Ureter (tissue), 1 donor: ENCODE data around the gene MTCH2. TPM values are rescaled to one million over a fixed set of nuclear protein-coding genes. Genes with fewer than 3 reads are reported as not detected.

Experiments used
- total RNA-seq: library from RNA; stranded (reverse); gene quantifications from one replicate; pipeline ENCODE4 v1.2.4, GENCODE V29; 2023
- donor health status: DM: yes; HTN: yes; CAD: no.

The MTCH2 gene
- total RNA-seq, 1 donor from 2014 or later: 70.7 TPM

Other genes starting within 250 kb of the MTCH2 start
- 40.4 TPM for gene SLC39A13, start 234.0 kb downstream of the MTCH2 start, total RNA-seq
- gene PSMC3, start 216.1 kb downstream of the MTCH2 start, total RNA-seq: 87.4 TPM
- gene RAPSN, start 193.4 kb downstream of the MTCH2 start, total RNA-seq: 0.44 TPM
- gene CELF1, start 89.4 kb downstream of the MTCH2 start, total RNA-seq: 149 TPM
- gene PTPMT1, start 77.0 kb downstream of the MTCH2 start, total RNA-seq: 26.8 TPM
- gene KBTBD4, start 63.6 kb downstream of the MTCH2 start, total RNA-seq: 17.5 TPM
- gene NDUFS3, start 63.5 kb downstream of the MTCH2 start, total RNA-seq: 95.5 TPM
- gene FAM180B, start 55.9 kb downstream of the MTCH2 start, total RNA-seq: 0.29 TPM
- 1.4 TPM for gene C1QTNF4, start 48.1 kb downstream of the MTCH2 start, total RNA-seq
- 4.9 TPM for gene AGBL2, start 72.8 kb upstream of the MTCH2 start, total RNA-seq
- 193 TPM for gene FNBP4, start 124.8 kb upstream of the MTCH2 start, total RNA-seq
- gene NUP160, start 205.8 kb upstream of the MTCH2 start, total RNA-seq: 49.0 TPM